GM12872 (cell line): ENCODE data around the gene VMP1.

ENCODE experiments used
- TF ChIP-seq, protein P1 (sequence below): IDR thresholded peaks from 3 replicates; pipeline ENCODE4 v1.5.1; 2011; ENCODE audit warnings: low read depth, mild to moderate bottlenecking, low read length, moderate library complexity; ENCODE audit not compliant: insufficient read depth

Gene VMP1

DNA sequence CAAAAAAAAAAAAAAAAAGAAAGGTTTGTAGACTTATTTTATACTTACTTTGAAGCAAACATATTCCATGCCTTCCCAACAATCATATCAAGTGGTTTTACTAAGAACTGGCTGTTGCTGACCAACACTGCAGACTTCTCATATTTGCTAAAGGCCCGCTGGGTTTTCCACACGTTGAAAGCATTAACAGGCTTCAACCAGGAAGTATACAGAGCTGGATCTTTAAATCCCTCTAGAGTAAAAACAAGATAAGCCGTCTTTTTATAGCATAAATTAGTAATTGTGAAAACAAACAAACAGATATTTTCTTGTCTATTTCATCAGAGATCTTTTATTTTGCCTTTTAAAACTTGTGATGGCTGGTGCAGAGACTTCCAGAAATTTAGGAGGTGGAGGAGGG, 156.2 kb downstream of the VMP1 start:
- TF ChIP-seq, protein P1, sequence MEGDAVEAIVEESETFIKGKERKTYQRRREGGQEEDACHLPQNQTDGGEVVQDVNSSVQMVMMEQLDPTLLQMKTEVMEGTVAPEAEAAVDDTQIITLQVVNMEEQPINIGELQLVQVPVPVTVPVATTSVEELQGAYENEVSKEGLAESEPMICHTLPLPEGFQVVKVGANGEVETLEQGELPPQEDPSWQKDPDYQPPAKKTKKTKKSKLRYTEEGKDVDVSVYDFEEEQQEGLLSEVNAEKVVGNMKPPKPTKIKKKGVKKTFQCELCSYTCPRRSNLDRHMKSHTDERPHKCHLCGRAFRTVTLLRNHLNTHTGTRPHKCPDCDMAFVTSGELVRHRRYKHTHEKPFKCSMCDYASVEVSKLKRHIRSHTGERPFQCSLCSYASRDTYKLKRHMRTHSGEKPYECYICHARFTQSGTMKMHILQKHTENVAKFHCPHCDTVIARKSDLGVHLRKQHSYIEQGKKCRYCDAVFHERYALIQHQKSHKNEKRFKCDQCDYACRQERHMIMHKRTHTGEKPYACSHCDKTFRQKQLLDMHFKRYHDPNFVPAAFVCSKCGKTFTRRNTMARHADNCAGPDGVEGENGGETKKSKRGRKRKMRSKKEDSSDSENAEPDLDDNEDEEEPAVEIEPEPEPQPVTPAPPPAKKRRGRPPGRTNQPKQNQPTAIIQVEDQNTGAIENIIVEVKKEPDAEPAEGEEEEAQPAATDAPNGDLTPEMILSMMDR = no peak

DNA sequence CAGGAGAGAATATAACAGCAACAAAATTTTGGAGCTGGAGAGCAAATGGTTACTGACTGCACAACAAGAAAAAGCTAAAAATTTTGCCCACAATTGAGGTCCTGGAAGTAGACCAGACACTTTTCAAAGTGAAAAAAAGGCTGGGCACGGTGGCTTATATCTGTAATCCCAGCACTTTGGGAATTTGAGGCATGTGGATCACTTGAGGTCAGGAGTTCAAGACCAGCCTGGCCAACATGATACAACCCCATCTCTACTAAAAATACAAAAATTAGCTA, 162.4 kb downstream of the VMP1 start:
- TF ChIP-seq, protein P1 = no peak

DNA sequence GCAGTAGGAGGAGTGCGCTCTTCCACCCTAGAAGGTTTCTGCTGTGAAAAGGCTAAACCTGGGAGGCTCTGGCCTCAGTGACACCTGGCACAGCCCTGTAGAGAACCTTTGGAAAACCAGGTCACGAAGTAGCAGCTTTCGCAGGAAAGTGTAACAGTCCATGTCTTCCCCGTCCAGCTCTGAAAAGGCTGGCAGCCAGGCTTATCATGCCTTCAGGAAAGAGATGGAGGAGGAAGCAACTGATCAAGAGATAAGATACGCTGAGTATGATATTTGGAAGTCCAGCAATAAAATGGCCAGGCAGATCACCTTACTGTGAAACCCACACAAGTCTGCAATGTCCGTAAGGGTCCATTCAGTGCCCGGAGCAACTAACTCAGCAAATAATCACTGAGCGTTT, 163.0 kb downstream of the VMP1 start:
- TF ChIP-seq, protein P1 = no peak

DNA sequence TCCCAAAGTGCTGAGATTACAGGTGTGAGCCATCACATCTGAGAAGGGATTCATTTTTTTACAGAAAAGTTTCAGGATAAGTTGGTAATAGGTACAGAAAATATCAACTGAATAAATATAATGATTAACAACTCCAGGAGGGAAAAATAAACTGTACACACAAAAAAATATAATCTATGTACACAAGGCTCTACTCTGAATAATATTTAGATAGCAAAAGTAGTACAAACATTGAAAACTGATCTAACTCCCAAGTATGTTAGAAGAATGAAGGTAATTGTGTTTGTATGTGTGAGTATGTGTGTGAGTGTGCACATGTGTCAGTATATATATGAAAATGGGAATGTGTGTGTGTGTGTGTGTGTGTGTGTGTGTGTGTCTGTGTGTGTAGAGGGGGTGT, 164.9 kb downstream of the VMP1 start:
- TF ChIP-seq, protein P1 = no peak

DNA sequence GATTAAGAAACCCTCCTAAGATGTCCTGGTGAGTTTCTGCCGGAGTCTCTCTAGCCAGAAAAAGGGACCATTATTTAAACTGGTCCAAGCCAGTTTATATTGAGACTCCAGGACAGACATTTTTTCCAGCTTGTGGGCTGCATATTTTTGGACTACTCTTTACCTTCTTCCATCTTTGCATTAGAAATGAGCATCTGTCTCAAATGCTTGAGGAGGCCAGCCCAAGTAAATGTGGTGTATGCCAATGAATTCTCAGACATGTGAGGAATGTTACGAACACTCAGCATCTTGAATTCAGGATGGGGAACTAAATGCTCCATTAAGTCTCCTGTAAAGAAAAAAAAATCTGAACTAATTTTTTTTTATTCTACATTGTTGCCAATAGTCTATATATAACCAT, 166.9 kb downstream of the VMP1 start:
- TF ChIP-seq, protein P1 = no peak

DNA sequence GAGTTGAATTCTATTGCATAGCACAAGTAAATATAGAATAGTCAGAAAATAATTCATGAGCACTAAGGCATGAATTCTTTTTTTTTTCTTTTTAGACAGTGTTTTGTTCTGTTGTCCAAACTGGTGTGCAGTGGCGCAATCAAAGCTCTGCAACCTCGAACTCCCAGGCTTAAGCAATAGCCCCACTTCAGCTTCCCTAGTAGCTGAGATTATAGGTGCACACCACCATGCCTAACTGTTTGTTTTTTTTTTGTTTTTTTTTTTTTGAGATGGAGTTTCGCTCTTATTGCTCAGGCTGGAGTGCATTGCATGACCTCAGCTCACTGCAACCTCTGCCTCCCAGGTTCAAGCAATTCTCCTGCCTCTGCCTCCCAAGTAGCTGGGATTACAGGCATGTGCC, 168.7 kb downstream of the VMP1 start:
- TF ChIP-seq, protein P1 = no peak

DNA sequence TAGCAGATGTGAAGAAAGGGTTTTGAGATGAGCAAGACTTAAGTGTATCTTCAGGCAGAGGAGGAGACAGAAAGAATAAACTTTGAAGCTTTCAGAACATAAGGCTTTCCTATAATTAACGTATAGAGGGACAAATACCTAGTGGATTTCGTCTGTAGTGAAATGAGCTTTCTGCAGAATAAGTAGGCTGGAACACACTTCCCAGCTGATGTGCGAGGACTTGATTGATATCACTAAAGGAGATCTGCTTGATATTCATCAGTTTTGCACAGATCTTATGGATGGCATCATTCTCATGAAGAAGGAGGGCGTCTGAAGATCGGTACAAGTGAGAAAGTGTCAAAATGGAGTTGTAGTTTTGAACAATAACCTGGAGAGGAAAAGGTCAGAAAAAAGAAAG, 170.5 kb downstream of the VMP1 start:
- TF ChIP-seq, protein P1 = no peak

DNA sequence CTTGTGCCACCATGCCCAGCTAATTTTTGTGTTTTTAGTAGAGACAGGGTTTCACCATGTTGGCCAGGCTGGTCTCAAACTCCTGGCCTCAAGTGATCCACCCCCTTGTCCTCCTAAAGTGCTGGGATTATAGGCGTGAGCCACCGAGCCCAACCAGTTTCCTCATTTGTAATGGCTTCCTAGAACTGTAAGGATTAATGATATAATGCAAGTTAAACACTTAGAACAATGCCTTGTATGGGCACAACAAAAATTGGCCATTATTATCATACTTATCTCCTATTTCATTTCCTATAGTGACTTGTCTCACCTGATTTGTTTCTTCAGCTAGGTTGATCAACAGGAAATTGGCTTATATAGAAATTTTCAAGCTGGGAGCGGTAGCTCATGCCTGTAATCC, 171.2 kb downstream of the VMP1 start:
- TF ChIP-seq, protein P1 = no peak
